ENCODE measurements around the gene SLC6A6. TPM values are rescaled to one million over a fixed set of nuclear protein-coding genes. Genes with fewer than 3 reads are reported as not detected.
"Not testable (repeated sequence)": the region's sequence is repeated elsewhere in the genome, so short reads cannot be mapped to it uniquely, and the experiment has no call there.

Gene SLC6A6
- total RNA-seq, 2 experiments from 2014 or later = 44.2 to 46.4 TPM

GRCh38 chr3:14396031-14396692 is 6.2 kb upstream of the SLC6A6 start:
- CTCF ChIA-PET = no interaction called here
- POLR2A ChIA-PET = no interaction called here

- CTCF ChIA-PET = no interaction called here
- POLR2A ChIA-PET = no interaction called here
These were observed 5.4 kb upstream of the SLC6A6 start for GRCh38 chr3:14397046-14397445.

DNA sequence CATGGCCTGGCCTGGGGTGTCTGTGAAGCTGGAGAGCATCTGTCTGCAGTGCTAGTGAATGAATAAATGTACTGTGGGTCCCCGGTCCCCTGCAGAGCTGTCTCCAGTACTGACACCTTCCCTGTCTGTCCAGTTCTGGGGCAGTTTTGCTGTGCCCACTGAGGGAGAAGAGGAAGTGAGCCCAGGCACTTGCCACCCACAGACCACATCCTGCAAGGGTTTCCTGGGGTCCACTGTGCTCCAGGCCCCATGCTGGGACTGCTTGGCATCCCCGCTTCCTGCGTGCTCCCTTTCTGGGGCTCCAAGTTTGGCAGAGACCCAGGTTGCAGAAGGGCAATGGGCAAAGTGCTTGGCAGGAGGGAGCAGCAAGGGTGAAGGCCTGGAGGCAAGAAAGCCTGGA is 4.9 kb upstream of the SLC6A6 start:
- POLR2A ChIA-PET = no interaction called here
- CTCF ChIA-PET = no interaction called here

GRCh38 chr3:14397940-14398796 is 4.2 kb upstream of the SLC6A6 start:
- POLR2A ChIA-PET = no interaction called here
- CTCF ChIA-PET = no interaction called here

- POLR2A ChIA-PET = no interaction called here
- CTCF ChIA-PET = no interaction called here
These were observed 3.7 kb upstream of the SLC6A6 start for GRCh38 chr3:14398797-14399106.

GRCh38 chr3:14401692-14402303 is 608 bp upstream of the SLC6A6 start:
- CTCF ChIA-PET = interaction anchor here (1.0 to 2.9 kb wide), 6 partner anchors 9 to 140 kb away, joined by 3 to 10 read pairs (median 4); no protein-coding TSS in a partner anchor
- POLR2A ChIA-PET = interaction anchor here (1.3 to 3.2 kb wide), 5 partner anchors 23 to 249 kb away, joined by 3 to 42 read pairs (median 6); partner anchors contain the start of gene CCDC174

DNA sequence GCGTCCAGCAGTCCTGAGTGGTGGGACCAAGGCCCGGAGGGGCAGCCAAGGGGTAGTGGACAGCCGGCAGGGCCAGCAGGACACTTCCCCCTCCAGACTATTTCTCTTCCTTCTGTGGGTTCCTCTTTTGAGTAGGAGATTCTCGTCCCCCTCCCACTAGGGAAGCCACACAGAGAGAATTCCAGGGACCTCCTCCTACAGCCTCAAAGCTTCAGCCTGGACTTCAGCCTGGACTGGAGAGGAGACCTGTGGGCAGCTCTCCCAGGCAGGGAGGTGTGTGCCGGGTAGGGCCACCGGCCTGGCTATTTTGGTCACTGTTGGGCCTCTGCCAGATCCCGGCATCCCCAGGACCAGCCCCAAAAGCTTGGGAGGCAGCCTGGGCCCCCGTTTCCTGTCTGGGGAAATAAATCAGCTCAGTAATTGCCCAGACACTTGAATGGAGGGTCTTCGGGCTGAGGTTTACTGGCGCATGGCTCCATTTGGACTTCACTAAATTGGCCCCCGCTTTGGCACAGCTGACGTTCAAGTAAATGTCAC is 1.3 kb downstream of the SLC6A6 start:
- POLR2A ChIA-PET = interaction anchor here (0.5 to 3.2 kb wide), 6 partner anchors 12 to 175 kb away, joined by 3 to 42 read pairs (median 5); no protein-coding TSS in a partner anchor
- CTCF ChIA-PET = interaction anchor here (0.7 to 2.9 kb wide), 3 partner anchors 12 to 65 kb away, joined by 4 to 10 read pairs (median 7); no protein-coding TSS in a partner anchor

GRCh38 chr3:14404186-14404585 is 1.8 kb downstream of the SLC6A6 start:
- POLR2A ChIA-PET = interaction anchor here (0.5 to 3.2 kb wide), 5 partner anchors 11 to 175 kb away, joined by 3 to 42 read pairs (median 4); no protein-coding TSS in a partner anchor
- CTCF ChIA-PET = interaction anchor here (1.7 to 2.9 kb wide), 2 partner anchors 11 to 28 kb away, joined by 7 to 10 read pairs; no protein-coding TSS in a partner anchor

GRCh38 chr3:14404631-14405359 is 2.4 kb downstream of the SLC6A6 start:
- ChIA-PET POLR2A (interaction anchor here (0.8 to 3.2 kb wide), 4 partner anchors 11 to 26 kb away, joined by 3 to 42 read pairs (median 6); no protein-coding TSS in a partner anchor), CTCF (interaction anchor here (1.7 kb wide), 1 partner anchor 10 kb away, joined by 7 read pairs; no protein-coding TSS in a partner anchor)

DNA sequence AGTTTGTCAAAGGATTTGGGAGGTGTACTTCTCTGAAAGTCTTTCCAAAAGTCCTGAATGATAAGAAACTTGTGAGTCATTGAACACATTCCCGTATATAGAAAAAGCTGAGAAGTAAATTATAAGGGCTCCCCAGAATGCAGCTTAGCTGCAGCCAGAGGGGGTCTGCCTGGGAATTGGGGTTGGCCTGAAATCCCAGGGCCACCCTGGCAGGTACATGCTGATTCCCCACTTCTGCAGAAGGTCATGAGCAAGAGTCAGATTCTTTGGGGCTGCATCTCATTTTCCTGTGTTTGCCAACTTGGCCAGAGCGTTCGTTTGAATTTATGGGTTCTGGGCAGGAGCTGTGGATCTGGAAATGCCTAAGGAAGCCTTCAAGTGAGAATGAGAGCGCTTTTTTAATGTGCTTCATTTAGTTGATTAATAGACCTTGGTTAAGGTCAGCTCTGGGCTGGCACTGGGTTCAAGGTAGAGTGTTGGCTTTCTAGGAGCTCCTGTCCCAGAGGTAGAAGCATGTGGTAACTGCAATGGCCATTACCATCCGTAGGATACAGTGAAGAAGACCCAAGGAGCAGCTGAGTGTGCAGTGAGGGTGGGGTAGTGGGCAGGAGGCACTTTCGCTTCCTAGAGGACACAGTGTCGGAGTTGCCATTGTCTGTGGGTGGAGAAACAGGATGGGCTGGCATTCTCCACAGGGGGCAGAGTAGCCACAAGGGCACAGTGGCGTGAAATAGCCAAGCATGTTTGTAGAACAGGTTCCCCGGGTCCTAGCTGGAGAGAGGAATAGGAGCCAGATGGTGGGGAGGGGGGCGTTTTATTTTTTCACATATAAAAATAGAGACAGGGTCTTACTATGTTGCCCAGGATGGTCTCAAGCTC is 3.2 kb downstream of the SLC6A6 start:
- ChIA-PET POLR2A (interaction anchor here (0.6 to 1.7 kb wide), 2 partner anchors 18 to 20 kb away, joined by 3 read pairs; no protein-coding TSS in a partner anchor), CTCF (interaction anchor here (1.7 kb wide), 1 partner anchor 10 kb away, joined by 7 read pairs; no protein-coding TSS in a partner anchor)

- POLR2A ChIA-PET = interaction anchor here (1.7 kb wide), 1 partner anchor 19 kb away, joined by 3 read pairs; no protein-coding TSS in a partner anchor
- CTCF ChIA-PET = no interaction called here
These were observed 3.9 kb downstream of the SLC6A6 start for GRCh38 chr3:14406336-14406735.

GRCh38 chr3:14406766-14407165 is 4.4 kb downstream of the SLC6A6 start:
- POLR2A ChIA-PET = no interaction called here

GRCh38 chr3:14407203-14407602 is 4.8 kb downstream of the SLC6A6 start:
- ChIA-PET POLR2A (no interaction called here), CTCF (interaction anchor here (0.7 kb wide), 1 partner anchor 229 kb away, joined by 3 read pairs; the partner anchor contains the start of genes LSM3 and XPC)

More at GRCh38 chr3:14406766-14407165, 4.4 kb downstream of the SLC6A6 start:
- CTCF ChIA-PET = no interaction called here

GRCh38 chr3:14409779-14410063 is 7.3 kb downstream of the SLC6A6 start:
- POLR2A ChIA-PET, CTCF ChIA-PET: not testable (repeated sequence)

GRCh38 chr3:14410106-14410502 is 7.7 kb downstream of the SLC6A6 start:
- ChIA-PET POLR2A (no interaction called here), CTCF (no interaction called here)

DNA sequence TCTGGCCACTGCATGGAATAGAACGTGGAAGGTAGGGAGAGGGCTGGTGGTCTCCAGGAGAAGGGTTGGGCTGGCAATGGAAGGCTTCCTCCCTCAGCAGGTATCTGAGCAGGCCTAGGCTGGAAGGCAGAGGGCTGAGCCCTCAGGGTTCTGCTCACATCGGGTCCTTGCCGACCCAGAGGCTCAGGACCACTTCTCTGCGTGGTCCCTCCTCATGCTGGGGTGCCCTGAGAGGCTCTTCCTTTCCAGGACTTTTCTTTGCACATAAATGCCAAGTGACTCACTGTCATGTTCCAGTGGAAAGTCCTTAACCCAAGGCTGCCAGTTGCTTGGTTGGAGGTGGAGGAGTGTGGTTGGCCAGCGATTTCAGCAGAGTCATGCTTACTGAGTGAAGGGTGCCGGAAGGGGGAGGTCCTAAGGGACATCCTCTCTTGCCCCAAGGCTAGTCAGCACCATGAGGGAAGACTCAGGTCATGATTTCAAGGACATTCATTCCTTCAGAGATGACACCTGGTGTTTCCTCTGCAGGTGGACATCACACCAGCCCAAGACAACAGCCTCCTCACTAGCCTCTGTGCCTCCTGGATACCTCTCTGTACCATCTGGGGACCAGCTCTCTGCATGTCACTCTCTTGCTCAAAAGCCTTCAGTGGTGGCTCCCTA is 8.2 kb downstream of the SLC6A6 start:
- ChIA-PET CTCF (interaction anchor here (1.0 kb wide), 2 partner anchors 10 to 57 kb away, joined by 3 read pairs; no protein-coding TSS in a partner anchor), POLR2A (no interaction called here)

GRCh38 chr3:14411166-14411526 is 8.7 kb downstream of the SLC6A6 start:
- ChIA-PET CTCF (interaction anchor here (1.0 kb wide), 2 partner anchors 10 to 56 kb away, joined by 3 read pairs; no protein-coding TSS in a partner anchor), POLR2A (no interaction called here)

DNA sequence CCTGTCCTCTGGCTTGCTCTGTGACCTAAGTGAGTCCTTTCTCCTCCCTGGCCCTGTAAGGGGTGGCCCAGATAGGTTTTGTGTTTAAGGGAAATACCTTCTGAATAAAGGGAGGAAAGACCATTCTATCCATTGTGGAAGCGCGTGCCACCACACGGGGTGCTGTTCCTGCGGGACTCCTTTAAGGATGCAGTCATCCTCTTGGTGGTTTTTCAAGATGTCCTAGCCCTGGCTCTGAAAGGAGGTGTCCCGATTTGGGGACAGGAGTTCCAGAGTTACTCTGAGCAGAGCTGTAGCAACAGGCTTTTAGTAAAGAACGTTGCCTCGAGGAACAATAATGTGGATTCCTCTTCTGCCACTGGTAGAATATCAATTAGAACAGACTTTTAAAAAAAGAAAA is 9.6 kb downstream of the SLC6A6 start:
- ChIA-PET POLR2A (no interaction called here), CTCF (interaction anchor here (1.0 kb wide), 1 partner anchor 55 kb away, joined by 3 read pairs; no protein-coding TSS in a partner anchor)
